Fibroblast of skin of left biceps (primary cell): ENCODE measurements around the gene CDCA3.

Experiments used
- DNase-seq, 2 experiments: peaks; one replicate each; pipeline ENCODE4 v3.0.0-alpha.2; 2013; ENCODE audit warnings: low read depth in 2 of 2

The CDCA3 gene

GRCh38 chr12:6832125-6832524, 19.0 kb downstream of the CDCA3 start:
- no peak for DNase-seq

- DNase-seq: no peak
Observed at GRCh38 chr12:6831450-6831995, 19.6 kb downstream of the CDCA3 start.

DNA sequence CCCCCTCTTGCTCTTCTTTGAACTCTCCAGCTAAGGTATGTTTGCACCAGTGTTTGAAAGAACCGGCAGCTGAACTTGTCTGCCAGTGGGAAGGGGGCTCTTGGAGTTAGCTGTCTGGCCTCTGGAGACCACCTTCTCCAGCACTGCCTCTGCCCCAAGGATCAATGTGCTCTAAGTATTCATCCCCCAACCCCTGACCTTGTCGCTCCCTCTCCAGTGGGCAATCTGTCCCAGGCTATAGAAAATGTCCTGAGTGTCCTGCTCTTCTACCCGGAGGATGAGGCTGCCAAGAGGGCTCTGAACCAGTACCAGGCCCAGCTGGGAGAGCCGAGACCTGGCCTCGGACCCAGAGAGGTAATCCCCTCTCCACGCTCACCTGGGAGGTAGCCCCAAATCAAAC, 20.1 kb downstream of the CDCA3 start:
- no peak for DNase-seq

- no peak for DNase-seq
Observed at GRCh38 chr12:6830286-6830890, 20.7 kb downstream of the CDCA3 start.

GRCh38 chr12:6829536-6830220, 21.4 kb downstream of the CDCA3 start:
- DNase-seq: no peak

GRCh38 chr12:6828781-6829535, 22.1 kb downstream of the CDCA3 start:
- no peak for DNase-seq

- DNase-seq: no peak
Observed at GRCh38 chr12:6827982-6828780, 22.9 kb downstream of the CDCA3 start, which contains the start of gene P3H3. Gene P3H3 (plus strand): TSS chr12:6828407. CDS start chr12:6828441, 34 bp downstream.

- DNase-seq: peak in 1 of 2 experiments; percentile 41
Observed at GRCh38 chr12:6827437-6827911, 23.6 kb downstream of the CDCA3 start.

DNA sequence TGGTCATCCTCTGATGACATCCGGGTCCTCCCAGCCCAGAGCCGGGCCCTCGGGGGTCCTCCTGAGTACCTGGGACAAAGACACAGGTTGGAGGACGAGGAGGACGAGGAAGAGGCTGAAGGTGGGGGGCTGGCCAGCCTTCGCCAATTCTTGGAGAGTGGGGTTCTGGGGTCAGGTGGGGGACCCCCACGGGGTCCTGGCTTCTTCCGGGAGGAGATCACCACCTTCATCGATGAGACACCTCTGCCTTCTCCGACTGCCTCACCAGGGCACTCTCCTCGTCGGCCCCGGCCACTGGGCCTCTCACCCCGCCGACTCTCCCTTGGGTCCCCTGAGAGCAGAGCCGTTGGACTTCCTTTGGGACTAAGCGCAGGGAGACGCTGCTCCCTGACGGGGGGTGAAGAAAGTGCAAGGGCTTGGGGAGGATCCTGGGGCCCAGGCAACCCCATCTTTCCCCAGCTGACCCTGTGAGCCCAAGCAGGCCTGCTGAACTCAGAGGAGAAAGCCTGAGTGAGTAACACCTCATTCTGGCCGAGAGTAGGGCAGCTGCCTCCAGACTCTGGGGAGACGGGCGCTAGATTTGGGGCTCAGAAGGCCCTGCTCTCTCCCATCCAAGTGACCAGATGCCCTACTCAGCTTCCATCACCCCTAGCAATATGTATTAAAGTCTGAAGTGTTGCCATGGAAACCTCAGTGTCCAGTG, 24.2 kb downstream of the CDCA3 start:
- no peak for DNase-seq

- DNase-seq: no peak
Observed at GRCh38 chr12:6826125-6826733, 24.9 kb downstream of the CDCA3 start.

GRCh38 chr12:6825398-6826124, 25.5 kb downstream of the CDCA3 start:
- peak; percentile 55 for DNase-seq

DNA sequence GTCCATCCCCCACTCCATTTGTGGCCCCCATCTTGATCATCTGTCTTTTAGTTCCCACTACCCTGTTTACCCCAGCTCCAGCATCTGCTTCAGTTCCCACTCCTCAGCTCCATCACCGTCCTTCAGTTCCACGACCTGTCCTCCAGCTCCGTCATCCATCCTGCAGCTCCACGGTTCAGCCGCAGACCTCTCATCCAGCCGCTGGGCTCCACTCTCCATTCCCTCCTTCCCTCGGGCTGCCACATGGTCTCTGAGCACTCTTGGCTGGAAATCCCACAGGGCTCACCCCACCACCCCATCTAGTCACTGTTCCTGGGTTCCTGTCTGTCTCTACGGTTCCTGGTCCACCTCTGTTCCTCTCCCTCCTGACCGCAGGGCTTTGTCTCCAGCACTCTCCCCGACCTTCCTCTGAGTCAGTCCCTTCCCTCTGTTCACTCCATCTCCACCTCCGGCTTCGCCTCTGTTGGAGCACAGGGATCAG, 26.1 kb downstream of the CDCA3 start:
- DNase-seq: no peak

DNA sequence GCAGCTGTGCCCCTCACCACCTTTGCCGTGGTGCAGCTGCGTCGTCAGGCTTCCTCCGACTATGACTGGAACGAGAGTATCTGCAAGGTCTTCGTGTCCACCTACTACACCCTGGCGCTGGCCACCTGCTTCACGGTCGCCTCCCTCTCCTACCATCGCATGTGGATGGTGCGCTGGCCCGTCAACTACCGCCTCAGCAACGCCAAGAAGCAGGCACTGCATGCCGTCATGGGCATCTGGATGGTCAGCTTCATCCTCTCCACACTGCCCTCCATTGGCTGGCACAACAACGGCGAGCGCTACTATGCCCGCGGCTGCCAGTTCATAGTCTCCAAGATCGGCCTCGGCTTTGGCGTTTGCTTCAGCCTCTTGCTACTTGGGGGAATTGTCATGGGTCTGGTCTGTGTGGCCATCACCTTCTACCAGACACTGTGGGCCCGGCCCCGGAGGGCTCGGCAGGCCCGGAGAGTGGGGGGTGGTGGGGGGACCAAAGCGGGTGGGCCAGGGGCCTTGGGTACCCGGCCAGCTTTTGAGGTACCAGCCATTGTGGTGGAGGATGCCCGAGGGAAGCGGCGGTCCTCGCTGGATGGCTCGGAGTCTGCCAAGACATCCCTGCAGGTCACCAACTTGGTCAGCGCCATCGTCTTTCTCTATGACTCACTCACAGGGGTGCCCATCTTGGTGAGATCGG, 26.9 kb downstream of the CDCA3 start:
- DNase-seq: no peak

- no peak for DNase-seq
Observed at GRCh38 chr12:6823182-6824084, 27.7 kb downstream of the CDCA3 start.

DNA sequence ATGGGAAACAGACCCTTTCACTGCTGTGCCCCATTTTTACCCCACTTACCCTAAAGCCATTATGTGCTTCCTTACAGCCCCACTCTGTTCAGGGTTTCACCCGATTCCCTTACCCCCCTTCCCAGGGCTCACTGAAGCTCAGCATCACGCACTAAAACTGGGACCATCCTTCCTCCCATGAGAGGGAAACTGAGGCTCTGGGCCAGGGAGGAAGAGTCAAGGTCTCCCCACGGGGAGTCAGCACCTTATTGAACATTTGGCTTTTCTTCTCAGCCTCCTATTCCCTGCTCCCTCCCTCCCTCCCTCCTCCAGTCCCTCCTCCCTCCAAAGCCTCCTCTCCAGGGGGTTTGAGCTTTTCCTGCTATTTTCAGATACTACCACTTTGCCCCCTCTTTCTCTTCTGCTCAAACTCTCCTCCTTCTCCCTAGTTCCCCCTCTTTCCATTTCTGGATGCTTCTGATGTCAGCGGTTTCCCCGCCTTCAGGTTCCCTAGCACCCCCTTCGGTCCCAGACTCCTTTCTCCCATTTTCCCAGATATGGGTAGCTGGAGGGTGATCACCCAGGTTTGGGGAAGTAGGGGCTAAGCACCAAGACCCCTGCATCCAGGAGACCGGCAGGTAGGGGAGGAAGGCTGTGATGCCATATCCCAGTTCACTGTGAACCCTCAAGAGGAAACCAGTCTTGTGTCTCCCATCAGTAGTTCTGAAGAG, 28.5 kb downstream of the CDCA3 start:
- DNase-seq: no peak

DNA sequence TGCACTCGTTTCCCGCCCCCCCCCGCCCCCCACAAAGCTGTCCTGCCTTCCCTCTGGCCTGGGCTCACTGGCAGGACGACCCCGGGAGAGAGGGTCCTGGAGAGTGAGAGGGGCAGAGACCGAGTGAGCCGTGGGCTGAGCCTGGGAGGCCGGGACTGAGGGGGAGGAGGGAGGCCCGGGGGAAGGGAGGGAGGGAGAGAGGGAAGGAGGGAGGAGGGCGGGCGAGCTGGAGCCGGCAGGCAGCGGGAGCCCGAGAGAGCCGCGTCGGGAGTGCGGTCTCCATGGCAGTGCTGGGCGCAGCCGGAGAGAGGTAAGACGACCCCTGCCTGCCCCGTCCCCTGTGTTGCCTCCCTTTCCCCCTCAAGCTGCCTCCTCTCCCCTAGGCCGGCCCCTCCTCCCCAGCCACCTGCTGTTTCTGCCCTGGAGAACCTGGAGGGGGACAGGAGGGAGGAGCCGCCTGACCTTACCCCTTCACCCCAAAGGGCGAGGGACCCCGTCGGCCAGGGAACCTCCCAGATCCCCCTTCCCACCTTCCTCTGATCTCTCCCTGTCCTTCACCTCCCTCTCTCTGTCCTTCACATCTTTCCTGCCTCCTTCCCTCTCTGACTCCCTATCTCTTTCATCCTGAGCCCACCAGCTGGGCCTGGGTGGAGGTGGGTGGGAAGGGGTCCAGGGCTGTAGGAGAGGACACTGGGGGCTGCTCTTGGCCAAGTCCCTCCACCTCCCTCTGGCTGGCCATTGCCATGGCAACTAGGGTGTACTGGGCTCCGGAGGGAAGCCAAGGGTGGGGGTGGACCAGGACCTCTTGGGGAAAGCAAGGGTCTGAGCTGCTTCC, 29.3 kb downstream of the CDCA3 start, which contains the start of gene GPR162:
GPR162 (plus strand) TSS at position 231 of the 835 bp plus-strand sequence. CDS start 2,078 bp downstream, outside the sequence.
- DNase-seq: no peak
